GM19395 (cell line): ENCODE results near the gene ST6GALNAC3.
A peak's percentile ranks its signal among the peaks of the same experiment; 100 is the strongest.

Experiments used
- ATAC-seq: cut with Tn5 transposase; IDR thresholded peaks from one replicate; pipeline ENCODE4 v1.9.1; 2021; ENCODE audit warnings: mild to moderate bottlenecking, moderate library complexity; ENCODE audit not compliant: unreplicated experiment

Gene ST6GALNAC3

DNA sequence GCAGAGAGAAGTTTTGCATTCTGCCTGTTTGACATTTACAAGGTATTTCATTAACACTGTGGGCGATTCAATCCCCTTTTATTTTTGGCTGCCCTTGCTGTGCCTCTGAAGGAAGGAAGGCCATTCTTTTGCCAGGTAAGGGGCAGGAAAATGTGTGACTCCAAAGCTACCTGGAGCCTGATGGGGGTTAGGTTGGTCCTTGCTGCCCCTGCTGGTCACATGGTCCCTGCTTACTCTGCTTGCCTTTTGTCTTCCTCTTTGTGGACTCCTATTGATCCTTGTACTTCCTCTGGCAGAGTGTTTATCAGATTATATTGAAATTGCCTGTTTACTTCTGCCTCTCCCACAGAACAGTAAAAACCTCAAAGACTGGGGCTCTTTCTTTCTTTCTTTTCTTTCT lies 65.7 kb downstream of the ST6GALNAC3 start:
- ATAC-seq, result no peak

DNA sequence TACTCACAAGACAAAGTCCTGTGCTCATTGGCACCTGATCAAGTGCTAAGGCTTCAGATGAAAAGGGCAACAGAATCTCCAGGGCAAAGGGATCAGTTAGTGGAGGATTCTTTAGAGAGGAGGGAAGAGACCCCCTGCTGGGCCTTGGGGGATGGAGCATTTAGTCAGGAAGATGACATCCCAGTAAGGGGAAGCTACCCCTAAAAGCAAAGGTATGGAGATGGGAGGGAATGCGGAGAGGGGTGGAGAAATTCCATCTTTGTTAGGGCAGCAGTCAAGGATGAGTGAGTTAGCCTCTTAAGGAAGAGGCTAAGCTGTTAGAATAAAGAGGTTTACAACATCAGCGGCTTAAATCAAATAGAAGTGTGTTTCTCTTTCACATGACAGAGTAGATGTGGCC lies 67.4 kb downstream of the ST6GALNAC3 start:
- ATAC-seq, result no peak

DNA sequence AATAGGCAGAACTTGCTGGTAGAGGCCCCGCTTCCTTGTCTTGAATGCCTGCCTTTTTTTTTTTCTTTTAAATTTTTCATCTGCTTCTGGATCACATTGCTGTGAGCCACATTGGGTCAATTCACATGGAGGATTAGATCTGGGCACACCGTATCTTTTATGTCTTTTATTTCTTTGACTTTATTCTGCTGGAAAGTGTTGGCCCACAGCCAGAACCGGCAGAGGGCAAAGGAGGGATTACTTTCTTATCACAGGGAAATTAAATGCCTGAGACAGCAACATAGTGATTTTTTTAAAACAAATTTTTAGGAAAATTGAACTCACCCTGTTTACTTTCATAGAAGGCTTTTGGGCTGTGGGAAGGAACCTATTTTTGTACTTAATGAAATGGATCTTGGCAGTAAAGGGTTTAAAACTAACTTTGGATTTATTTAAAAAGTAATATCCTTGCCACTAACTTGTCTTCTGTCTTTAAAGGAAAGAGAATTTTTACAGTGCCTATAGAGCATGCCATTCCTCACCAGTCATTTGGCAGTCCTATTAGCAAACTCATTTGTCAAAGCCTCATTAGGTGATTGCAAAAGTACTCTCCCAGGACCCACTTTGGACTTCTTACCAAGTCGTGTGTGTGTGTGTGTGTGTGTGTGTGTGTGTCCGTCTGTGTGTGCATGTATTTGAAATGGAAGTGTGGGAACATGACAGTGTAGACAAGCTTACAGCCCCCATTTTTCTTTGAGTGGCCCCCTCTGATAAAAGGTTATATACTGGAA lies 68.4 kb downstream of the ST6GALNAC3 start:
- no peak for ATAC-seq

DNA sequence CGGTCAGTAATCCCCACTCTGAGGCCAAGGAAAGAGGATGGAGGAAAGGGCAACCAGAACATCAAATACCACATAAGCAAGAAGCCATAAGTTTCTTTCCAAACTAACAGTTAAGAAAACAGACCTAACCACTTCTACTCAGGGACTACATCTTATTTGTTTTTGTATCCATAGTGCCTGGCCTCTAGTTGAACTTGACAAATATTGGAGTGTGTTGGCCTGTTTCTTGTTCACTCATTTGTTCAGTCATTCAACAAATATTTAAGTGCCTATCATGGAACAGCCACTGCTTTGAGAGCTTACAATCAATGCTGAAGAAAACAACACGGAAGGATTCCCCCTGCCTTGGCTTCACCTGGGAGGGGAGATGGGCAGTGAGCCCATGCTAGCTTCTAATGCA lies 69.7 kb downstream of the ST6GALNAC3 start:
- ATAC-seq, result no peak

GRCh38 chr1:76145332-76145731 lies 70.8 kb downstream of the ST6GALNAC3 start:
- no peak for ATAC-seq

DNA sequence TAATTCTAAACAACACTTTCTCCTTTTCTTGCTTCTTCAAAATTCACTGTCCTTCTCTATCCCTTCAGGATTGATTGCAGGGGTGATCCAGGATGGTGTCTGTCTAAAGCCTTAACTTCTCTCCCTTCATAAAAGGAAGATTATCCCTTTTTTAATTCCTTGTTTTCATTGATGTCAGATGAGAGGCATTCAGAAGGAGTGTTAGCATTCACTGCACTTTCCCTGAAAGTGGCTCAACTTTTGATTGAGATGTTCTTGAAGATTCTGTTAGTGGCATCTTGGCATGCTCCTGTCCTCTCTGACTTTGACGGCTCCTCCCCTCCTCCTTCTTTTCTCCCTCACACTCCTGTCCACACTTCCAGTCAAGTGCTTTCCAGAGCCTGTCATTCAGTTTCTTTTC lies 71.6 kb downstream of the ST6GALNAC3 start:
- no peak for ATAC-seq

- no peak for ATAC-seq
Measured at GRCh38 chr1:76147917-76148316, 73.4 kb downstream of the ST6GALNAC3 start.

- no peak for ATAC-seq
Measured at GRCh38 chr1:76148460-76148859, 73.9 kb downstream of the ST6GALNAC3 start.

GRCh38 chr1:76153841-76154205 lies 79.3 kb downstream of the ST6GALNAC3 start:
- no peak for ATAC-seq

- ATAC-seq, result peak; percentile 96
Measured at GRCh38 chr1:76154206-76154956, 79.8 kb downstream of the ST6GALNAC3 start.

GRCh38 chr1:76156987-76157386 lies 82.4 kb downstream of the ST6GALNAC3 start:
- ATAC-seq, result no peak

DNA sequence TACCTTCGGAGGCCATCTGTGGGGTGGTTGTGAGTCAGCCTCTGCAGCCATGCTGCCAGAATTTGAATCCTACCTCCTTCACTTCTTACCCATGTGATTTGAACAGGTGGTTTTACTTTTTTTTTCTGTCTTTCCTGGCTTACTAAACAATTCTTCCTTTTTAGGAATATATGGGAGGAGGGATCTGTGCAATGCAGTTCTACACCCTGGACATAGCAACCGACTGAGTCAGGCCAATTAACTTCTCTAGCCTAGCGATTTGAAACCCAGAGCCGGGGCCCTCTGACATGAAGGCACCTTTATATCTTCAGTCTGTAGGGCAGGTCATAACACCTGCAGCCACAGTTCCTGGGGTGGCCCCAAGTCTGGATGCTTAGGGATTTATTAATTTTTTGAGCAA lies 83.6 kb downstream of the ST6GALNAC3 start:
- ATAC-seq, result no peak

DNA sequence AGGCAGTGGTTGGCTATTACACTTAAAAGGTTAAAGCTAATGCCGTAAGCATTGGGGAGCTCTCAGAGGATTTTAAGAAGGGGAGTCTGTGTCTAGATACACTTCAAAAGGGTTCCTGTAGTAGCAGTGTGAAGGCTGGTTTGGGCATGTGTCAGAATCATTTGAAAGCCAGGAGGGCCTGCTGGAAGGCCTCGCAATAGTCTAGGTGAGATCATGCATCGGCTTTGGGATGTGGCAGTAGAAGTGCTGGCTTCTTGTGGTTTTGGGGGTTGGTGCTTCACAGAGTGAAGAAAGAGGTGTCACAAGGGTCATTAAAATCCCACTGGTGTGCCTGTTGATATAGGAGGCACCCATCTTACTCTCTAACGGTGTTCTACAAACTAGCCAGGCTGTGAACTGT lies 85.7 kb downstream of the ST6GALNAC3 start:
- no peak for ATAC-seq

- ATAC-seq, result no peak
Measured at GRCh38 chr1:76161451-76161850, 86.9 kb downstream of the ST6GALNAC3 start.

GRCh38 chr1:76162254-76162653 lies 87.7 kb downstream of the ST6GALNAC3 start:
- ATAC-seq, result no peak

DNA sequence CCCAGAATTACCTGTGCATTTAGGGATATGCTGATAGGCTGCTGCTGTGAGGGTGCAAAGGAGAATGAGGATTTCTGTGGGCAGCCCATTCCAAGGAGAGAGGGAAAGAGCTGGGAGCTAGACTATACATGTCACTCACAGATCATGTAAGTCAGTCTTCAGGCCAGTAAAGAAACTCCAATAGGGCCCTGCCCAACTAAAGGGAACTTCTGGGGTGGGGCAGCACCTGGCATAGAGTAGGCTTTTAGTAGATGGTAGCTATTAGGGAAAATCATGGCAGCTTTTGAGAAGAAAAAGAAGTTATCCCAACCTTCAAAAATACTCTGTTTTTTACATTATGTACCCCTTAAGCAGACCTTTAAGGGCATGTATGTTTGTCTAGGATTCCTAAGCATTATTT lies 89.6 kb downstream of the ST6GALNAC3 start:
- ATAC-seq, result no peak

DNA sequence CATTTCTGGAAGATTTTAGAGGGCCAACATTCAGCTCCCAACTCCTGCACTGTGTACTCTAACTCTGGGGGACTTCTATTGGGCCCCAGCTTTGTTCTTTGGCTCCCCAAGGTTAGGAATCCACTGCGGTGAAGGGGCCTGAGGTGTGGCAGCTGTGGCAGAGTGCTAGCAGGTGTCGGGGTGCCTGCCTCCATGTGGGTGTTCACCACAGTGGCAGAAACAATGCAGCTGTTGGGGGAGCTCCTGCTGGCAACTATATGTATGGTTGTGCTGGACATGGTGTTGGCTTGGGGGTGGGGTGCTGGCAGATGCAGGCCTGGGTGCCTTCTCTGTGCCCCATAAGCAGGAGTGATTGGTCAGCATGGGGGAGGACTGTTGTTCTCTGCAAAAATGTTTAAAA lies 95.5 kb downstream of the ST6GALNAC3 start:
- ATAC-seq, result no peak

- ATAC-seq, result no peak
Measured at GRCh38 chr1:76170513-76170912, 96.0 kb downstream of the ST6GALNAC3 start.

GRCh38 chr1:76176000-76176399 lies 101.5 kb downstream of the ST6GALNAC3 start:
- ATAC-seq, result no peak

DNA sequence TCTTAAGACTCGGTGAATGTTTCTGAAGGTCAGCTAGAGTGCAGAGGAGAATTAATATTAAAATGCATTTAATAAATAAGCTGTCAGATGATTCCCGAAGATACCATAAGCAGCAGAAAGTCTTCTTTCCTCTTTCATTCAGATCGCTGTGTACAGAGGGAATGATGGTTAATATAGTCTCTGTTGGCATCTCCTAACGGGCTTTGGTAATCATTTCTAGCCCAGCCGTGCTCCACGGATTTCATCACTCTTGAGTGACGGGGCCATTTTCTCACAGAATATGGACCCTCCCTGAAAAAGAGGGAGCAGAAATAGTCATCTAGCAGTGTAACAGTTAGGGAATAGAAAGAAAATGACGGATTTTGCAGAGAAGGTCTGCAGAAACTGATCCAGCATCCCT lies 103.1 kb downstream of the ST6GALNAC3 start:
- ATAC-seq, result no peak

- ATAC-seq, result no peak
Measured at GRCh38 chr1:76179219-76179698, 104.7 kb downstream of the ST6GALNAC3 start.

GRCh38 chr1:76185207-76185606 lies 110.7 kb downstream of the ST6GALNAC3 start:
- ATAC-seq, result no peak
